Measurements from ENCODE around the gene PRUNE2.

GRCh38 chr9:76709020-76709419, 196.9 kb downstream of the PRUNE2 start:
- TF ChIP-seq POLR2AphosphoS5 (IDR thresholded peaks at IDR 0.05), result no peak
- no peak for TF ChIP-seq CTCF (IDR thresholded peaks at IDR 0.05)
- TF ChIP-seq POLR2A (IDR thresholded peaks at IDR 0.05), result no peak

Measured in breast epithelium (tissue), 3 donors.